Measurements from ENCODE around the gene VWA1.
"Not testable (repeated sequence)": the region's sequence is repeated elsewhere in the genome, so short reads cannot be mapped to it uniquely, and the experiment has no call there.

The VWA1 gene

DNA sequence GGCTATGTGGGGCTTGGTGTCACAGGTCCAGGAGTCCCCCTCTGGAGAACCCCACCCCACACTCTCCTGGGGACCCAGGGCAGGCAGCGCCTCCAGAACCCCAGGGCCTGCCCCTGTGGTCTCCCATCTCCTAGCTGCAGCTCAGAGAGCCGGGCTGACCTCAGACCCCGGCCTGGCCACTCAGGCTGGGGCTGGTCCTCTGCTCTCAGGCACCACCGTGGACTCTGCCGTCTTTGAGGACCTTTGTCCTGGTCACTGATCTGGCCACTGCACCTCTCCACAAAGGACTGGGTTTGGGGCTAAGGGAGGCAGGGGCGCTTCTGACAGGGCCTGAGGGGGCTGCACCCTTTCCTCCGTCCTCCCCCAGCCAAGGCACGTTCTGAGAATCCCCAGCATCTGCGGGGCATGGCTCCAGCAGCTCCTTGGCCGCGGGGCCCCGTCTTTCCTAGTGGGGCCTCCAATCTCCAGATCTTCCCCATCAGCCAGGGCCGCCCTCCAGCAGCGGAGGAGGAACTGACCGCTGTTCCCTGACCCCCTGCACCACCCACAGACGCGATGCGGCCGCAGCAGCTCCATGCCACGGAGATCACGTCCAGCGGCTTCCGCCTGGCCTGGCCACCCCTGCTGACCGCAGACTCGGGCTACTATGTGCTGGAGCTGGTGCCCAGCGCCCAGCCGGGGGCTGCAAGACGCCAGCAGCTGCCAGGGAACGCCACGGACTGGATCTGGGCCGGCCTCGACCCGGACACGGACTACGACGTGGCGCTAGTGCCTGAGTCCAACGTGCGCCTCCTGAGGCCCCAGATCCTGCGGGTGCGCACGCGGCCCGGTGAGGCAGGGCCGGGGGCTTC, 3.3 kb downstream of the VWA1 start:
- no peak for DNase-seq

DNA sequence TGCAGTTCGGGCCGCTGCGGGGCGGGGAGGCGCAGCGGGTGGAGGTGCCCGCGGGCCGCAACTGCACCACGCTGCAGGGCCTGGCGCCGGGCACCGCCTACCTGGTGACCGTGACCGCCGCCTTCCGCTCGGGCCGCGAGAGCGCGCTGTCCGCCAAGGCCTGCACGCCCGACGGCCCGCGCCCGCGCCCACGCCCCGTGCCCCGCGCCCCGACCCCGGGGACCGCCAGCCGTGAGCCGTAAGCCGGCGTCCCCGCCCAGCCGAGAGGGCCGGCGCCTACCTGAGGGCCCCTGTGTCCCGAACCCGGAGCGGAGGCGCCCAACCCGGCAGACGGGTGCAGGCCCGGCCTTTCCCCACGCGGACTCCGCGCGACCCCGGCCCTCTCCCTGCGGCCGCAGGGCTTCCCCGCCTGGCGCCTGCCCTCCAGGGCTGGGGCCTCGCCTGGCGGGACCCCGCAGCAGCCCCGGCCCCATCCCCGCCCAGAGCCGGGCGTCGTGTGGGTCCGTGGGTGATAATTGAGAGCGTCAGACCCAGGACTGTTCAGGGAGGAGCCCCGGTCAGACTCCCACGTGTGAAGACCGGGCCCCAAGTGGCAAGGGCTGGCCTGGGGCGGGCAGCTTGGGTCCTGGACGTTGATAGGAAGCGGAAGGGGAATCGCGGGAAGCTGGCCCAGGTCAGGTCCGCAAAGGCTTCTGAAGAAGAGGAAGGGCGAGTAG, 4.2 kb downstream of the VWA1 start:
- no peak for DNase-seq

DNA sequence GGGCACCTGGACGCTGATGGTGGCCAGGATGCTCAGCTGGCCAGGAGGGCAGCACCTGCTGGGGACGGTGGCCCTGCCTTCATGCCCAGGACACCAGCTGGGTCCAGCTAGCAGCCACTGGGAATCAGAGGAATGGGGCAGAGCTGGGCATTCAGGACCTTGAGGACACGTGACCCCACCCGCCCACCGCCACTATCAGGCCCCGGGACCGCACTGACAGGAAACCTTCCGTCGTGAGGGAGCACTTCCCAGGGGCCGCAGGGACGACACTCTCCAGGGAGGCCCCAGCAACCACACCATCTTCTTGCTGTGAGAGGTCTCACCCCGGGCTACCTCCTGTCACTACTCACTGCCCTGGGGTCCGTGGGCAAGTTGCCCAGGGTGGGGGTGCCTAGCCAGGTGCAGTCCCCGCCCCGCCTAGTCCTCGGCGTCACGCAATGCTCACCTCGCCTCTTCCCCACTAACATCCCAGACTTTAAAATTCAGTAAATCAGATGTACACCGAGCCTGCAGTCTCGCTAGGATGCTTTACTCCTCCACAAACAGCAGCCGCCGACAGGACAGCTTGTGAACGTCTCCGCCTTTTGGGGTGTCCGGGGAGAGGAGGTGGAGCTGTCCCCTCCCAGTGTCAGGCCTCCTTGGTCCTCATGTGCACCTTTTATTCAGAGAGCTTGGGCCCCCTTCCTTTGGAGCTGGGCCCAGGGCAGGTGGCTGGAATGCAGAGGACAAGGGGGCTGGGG, 4.9 kb downstream of the VWA1 start:
- DNase-seq: no peak

DNA sequence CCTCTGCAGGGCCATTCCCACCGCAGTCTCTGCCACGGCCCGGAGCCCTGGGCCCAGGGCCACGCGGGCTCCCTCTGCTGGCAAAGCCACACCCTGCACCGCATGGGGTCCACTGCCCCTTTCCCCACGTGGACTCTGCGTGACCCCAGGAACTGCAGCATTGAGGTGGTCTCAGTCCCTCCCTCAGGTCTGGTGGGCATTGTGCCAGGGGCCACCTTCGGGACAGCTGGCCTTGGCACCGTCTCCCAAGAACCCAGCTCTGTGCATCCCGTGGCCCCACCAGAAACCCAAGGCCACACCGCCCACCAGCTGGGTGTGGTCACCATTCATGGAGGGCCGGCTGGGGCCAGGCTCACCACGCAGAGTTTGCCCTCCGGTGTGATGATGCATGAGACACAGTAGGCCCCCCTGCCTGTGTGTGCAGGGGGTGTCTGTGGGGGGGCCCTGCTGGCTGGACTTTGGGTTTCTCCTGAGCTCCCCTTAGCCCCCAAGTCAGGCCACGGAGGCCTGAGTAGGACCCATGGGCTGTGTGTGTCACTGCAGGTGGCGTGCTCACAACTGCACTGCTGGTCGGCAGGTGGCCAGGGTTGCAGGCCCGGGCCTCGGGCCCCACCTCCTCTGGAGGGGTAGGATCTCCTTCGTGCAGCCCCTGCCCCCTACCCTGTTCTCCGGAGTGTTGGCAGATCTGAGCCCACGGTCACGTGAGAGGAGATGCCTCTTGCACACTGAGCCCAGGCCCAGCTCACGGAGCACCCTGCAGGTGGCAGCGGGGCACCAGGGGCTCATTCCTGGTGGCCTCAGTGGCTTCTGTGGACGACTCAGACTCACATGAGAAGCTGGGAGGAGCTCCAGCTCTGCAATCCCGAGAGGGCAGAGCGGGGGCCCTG, 5.8 kb downstream of the VWA1 start:
- no peak for DNase-seq

DNA sequence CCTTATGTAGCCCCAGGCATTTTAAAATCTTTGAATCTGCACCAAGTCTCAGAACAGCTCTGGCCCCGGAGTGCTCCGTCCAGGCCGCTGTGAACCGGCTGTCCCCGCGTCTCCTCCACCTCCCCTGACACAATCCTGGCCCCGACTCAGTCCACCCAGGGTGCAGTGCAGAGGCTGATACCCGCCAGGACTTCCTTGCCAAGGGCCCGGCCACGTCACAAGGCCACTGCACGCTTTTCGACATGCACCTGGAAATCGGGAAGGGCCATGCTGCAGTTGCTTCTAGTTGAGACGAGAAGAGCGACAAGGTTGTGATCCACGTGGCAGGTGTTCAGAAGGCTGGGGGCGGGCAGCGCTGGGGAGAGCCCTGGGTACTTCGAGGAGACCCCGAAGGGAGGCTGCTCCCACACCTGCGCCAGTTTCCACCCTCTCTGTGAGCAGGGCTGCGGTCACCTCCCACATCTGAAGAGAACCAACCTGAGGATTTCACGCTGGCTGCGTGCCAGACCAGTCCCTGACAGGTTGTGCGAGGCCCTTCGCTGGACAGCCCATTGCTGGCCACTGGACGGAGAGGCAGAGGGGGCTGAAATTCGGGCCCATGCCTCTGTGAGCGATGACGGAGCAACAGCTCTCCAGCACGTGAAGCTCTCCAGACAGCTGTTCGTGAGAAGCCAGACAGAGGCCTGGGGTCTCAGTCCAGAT, 6.7 kb downstream of the VWA1 start:
- no peak for DNase-seq

DNA sequence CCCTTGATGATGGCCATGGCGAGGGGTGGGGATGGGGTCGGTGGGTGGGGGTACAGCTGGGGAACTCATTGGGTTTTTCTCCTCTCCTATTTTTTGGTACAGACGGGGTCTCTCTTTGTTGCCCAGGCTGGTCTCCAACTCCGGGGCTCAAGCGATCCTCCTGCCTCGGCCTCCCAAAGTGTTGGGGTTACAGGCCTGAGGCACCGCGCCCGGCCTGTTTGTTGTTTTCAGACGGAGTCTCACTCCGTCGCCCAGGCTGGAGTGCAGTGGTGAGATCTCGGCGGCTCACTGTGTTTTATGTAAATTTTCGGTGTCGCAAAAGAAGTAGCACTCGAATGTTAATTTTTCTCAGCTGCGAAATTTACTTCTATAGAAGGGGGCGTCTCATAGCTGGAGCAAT, 11.1 kb downstream of the VWA1 start:
- DNase-seq: not testable (repeated sequence)

DNA sequence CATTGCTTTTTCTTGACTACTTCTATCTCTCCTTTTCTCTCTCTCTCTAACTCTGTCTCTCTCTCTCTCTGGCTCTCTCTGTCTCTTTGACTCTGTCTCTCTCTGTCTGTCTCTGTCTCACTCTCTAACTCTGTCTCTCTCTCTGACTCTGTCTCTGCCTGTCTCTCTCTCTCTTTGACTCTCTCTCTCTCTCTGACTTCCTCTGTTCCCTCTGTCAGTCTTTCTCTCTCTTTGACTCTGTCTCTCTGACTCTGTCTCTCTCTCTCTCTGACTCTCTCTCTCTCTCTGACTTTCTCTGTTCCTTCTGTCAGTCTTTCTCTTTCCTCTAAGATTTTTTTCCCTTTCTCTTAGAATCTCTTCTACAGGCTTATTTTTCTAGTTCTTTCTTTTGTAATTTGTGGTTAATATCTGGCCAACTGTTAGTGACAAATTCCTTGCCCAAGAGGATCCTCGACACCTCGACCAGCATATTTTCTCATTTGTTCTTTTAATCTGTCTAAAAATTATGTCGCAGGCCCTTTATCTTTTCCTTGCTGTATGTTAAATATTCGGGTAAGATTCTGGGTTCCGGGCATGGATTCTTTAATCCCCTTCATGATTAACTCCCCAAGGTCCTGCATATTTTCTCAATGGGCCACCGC, 13.7 kb downstream of the VWA1 start, which contains the start of gene ATAD3C:
Gene ATAD3C (plus strand): TSS at position 591 of the 641 bp plus-strand sequence. CDS start 995 bp downstream, outside the sequence.
- DNase-seq: no peak

DNA sequence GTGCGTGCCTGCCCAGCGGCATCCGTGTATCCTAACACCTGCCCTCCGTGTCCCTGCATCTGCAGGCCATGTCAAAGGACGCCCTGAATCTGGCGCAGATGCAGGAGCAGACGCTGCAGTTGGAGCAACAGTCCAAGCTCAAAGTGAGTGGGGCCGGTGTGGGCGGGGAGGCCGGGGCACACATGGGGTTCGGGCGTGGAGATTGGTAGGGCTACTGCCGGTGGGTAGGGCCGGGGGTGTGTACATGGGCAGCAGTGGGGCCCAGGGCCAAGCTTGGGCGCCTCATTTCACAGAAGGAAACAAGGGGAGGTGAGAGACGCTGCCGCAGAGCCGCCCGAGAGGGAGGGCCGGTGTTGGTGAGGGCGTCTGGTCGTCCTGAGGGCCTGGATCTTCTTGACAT, 15.1 kb downstream of the VWA1 start:
- DNase-seq: not testable (repeated sequence)

DNA sequence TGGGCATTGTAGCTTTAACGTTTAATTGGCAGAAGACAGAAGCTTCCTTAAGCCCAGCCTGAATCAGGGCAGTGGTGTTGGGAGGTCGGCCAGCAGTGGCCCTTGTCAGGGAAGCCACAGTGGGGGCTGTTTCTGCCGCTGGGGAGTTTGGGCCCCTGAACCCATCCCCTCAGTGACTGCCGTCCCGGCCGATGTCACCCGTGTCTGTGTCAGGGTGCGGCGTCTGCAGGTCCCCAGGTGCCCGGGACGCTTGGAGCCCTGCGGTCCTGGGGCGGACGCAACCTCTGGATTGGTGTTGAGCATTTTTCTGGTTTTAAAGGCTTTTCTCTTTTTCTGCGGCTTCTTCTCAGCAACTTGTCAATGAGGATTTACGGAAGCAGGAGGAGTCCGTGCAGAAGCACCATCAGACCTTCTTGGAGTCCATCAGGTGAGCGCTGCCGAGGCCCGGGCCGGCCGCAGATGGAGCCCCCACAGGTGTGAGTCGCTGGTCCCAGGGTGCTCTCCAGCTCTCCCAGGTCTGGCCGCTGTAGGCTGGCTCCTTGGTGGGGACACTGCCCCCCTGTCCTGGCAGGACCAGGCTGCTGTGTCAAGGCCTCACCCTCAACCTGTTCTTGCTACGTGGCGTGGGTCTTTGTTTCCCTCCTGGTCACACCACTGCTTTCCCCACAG, 16.3 kb downstream of the VWA1 start:
- DNase-seq: no peak

DNA sequence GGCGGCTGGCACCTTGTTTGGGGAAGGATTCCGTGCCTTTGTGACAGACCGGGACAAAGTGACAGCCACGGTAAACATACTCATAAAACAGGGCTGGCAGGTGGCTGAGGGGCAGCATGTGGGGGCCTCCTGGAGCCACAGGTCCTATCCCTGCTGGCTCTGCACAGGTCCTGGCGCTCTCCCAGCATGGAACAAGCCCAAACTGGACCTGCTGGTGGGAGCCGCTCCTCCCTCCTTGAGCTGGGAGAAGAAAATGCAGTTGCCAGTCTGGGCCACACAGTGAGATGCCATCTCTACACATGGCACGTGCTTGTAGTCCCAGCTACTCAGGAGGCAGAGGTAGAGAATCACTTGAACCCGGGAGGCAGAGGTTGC, 16.9 kb downstream of the VWA1 start:
- not testable (repeated sequence) for DNase-seq

DNA sequence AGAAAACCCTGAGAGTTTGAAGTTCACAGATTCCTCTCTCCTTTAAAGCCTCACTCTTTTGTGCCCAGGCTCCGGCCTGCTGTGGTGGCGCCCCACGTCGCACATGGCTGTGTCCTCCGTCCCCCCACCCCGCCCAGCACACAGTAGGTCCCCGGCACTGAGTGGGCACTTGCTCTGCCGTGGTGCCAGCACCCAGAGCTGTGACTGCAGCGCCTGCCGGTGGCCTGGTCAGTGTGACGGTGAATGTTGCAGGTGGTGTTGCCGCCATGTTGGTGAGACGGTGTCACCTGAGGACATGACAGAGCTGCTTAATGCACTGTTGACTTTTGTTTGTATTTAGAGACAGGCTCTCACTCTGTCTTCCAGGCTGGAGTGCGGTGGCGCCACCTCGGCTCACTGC, 17.4 kb downstream of the VWA1 start:
- no peak for DNase-seq

DNA sequence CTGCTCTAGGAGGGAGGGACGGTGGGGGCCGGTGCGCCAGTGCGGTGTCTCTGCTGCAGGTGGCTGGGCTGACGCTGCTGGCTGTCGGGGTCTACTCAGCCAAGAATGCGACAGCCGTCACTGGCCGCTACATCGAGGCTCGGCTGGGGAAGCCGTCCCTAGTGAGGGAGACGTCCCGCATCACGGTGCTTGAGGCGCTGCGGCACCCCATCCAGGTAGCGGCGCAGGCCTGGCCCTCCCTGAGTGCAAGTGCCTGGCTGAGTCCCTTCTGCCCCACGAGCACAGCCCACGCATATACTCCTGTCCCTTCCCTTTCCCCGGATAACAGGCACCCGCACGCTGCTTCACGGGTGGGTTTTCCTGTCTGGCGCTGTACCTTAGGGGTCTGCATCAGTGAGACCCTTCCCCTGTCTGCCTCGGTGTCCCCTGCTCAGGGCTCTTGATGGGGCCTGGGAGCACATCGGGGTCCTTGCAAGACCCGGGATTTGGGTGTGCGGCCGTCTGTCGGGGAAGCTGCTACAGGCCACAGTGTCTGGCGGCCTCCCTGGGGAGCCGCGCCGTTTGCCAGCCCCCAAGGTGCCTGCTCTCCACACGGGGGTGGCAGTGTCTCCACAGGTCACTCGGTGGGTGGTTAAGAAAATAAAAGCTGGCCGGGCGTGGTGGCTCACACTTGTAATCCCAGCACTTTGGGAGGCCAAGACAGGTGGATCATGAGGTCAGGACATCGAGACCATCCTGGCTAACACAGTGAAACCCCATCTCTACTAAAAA, 19.0 kb downstream of the VWA1 start:
- not testable (repeated sequence) for DNase-seq

DNA sequence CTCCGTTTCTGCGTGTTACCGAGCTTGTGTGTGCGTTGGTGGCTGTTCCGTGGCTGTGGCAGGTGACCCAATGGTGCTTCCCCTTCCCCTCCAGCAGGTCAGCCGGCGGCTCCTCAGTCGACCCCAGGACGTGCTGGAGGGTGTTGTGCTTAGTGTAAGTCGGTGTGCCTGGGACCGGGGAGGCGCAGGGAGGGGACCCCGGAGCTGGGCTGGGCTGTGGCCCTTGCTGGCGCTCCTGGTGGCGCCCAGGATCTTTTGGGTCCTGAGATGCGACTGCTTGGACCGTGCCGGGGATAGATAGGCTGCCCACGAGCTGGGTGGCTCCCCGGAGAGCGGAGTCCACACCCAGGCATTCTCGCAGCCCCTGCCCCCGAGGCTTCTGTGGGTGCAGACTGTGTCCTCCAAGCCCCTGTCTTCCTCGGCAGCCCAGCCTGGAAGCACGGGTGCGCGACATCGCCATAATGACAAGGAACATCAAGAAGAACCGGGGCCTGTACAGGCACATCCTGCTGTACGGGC, 19.9 kb downstream of the VWA1 start:
- DNase-seq: no peak

DNA sequence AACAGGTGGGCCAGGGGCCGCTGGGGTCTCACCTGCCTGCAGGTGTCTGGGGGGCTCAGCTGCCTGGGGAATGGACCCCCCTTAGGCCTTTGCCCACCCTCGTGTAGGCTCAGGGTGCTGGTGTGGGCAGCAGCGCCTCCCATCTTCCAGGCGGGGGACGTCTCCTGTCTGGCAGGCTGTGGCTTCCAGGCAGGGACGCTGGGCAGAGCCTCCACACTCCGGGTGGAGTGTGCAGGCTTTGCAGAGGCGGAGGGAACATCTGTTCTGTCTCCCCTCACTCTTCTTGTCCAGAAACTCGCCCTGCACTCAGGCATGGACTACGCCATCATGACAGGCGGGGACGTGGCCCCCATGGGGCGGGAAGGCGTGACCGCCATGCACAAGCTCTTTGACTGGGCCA, 20.4 kb downstream of the VWA1 start:
- DNase-seq: not testable (repeated sequence)

DNA sequence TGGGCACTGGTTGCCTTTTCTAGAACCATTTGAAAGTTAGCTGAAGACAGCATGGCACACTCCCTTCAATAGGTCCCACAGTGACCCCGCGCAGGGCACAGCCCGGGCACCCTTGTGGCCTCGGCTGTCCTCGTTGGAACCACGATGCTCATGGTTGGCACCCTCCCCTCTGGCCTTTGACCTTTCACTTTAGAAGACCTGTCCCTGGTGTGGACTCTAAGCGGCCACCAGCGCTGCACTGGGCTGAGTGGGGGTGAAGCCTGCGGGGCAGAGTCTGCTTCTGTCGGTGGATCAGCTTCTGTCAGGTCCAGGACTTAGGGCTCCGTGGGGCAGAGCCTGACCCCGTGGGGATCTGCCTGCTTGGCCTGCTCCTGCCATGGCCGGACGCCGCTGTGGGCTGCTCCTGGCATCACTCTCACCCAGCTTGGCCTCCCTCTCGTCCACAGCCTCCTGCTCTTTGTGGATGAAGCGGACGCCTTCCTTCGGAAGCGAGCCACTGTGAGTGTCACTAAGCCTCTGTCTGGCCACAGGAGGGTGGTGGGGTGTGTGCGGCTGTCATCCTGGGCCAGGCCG, 21.3 kb downstream of the VWA1 start:
- not testable (repeated sequence) for DNase-seq

DNA sequence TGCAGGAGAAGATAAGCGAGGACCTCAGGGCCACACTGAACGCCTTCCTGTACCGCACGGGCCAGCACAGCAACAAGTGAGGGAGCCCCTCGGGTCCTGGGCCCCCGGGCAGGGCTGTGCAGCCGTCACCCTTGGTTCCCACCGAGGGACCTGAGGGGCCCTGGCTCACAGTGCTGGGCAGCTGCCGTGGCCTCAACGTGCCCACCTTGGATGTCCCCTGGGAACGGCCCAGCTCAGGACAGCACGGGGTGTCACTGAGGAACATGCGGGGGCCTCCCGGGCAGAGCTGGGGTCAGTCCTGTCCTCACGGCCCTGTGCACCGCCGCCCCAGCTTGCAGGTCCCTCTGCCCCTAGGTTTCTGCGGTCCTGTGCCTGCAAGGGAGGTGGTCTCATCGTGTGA, 23.7 kb downstream of the VWA1 start:
- not testable (repeated sequence) for DNase-seq

DNA sequence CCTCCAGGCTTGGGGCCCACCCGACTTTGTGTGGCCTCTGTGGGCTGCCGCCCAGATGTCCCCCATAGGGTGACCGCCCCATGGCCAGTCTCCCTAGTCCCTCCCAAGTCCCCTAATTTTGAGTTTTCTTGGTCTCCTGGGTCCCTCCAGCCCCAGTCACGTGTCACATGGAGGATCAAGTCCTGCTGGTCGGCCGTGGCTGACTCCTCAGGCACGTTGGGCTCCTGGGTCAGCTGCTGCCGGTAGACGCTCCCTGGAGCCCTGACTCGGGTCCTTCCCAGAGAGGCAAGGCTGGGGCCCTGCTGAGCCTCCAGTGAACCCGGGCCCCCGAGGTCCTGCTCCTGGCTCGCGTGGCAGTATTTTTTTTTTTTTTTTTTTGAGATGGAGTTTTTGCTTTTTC, 24.2 kb downstream of the VWA1 start:
- DNase-seq: not testable (repeated sequence)

DNA sequence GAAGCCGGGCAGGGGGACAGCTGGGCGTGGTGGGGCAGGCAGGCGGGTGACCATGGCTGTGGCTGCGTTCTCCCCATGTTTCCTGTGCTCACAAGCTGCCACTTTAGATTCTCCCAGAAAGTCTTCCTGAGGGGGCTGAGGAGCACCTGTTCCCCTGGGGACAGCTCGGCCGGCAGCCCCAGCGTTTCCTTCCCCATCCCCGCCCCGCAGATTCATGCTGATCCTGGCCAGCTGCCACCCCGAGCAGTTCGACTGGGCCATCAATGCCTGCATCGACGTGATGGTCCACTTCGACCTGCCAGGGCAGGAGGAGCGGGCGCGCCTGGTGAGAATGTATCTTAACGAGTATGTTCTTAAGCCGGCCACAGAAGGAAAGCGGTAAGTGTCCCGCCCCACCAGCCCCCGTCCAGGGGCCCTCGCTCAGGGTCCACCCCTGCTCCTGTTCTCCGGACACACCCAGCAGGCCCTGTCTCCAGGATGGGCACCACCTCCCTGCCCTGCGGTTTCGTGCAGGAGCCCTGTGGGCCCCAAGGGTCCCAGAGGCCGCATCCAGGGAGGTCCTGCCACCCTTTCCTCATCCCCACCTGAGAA, 25.1 kb downstream of the VWA1 start:
- no peak for DNase-seq
